Loucy (cell line): ENCODE results near the gene CYFIP1.

Source experiments
- H2AFZ ChIP-seq: fragments of 200-600 bp; sonication (generic); 2 replicates; pipeline ENCODE4 v1.6.0; 2016; ENCODE audit warnings: antibody characterized with exemption, mild to moderate bottlenecking, low read length, moderate library complexity
- H3F3A ChIP-seq: fragments of 200-600 bp; 2 replicates; pipeline ENCODE4 v1.6.0; 2016; ENCODE audit warnings: antibody characterized with exemption, low read depth, mild to moderate bottlenecking
- H3K27me3 ChIP-seq: fragments of 200-600 bp; sonication (generic); 2 replicates; pipeline ENCODE4 v1.6.1; 2014; ENCODE audit warnings: low read length, mild to moderate bottlenecking; ENCODE audit not compliant: insufficient read depth, poor library complexity, severe bottlenecking
- H3K36me3 ChIP-seq: fragments of 200-600 bp; sonication (generic); 2 replicates; pipeline ENCODE4 v1.6.1; 2016; ENCODE audit warnings: low read length; ENCODE audit not compliant: insufficient read depth
- H3K4me1 ChIP-seq: fragments of 200-600 bp; sonication (generic); 2 replicates; pipeline ENCODE4 v1.5.1; 2014; ENCODE audit warnings: low read length, mild to moderate bottlenecking; ENCODE audit not compliant: insufficient read depth, poor library complexity, severe bottlenecking
- H3K4me2 ChIP-seq: fragments of 200-600 bp; sonication (generic); 2 replicates; pipeline ENCODE4 v1.6.0; 2014; ENCODE audit warnings: antibody characterized with exemption, low read length, low read depth, mild to moderate bottlenecking; ENCODE audit not compliant: poor library complexity, severe bottlenecking
- H3K4me3 ChIP-seq: fragments of 200-600 bp; sonication (generic); 2 replicates; pipeline ENCODE4 v1.5.1; 2014; ENCODE audit warnings: low read length, mild to moderate bottlenecking, mixed read lengths; ENCODE audit not compliant: poor library complexity, severe bottlenecking
- H3K79me2 ChIP-seq: fragments of 200-600 bp; sonication (generic); 2 replicates; pipeline ENCODE4 v1.6.1; 2014; ENCODE audit warnings: low read length; ENCODE audit not compliant: insufficient read depth
- H3K9ac ChIP-seq: fragments of 200-600 bp; sonication (generic); 2 replicates; pipeline ENCODE4 v1.6.0; 2014; ENCODE audit warnings: mild to moderate bottlenecking, low read depth, low read length, moderate library complexity; ENCODE audit not compliant: poor library complexity, severe bottlenecking
- H3K9me2 ChIP-seq: fragments of 200-600 bp; sonication (generic); replicated peaks from 2 replicates; pipeline ENCODE4 v1.6.1; 2016; ENCODE audit warnings: low read depth, low read length, mixed read lengths
- H3K9me3 ChIP-seq: fragments of 200-600 bp; sonication (generic); 2 replicates; pipeline ENCODE4 v1.6.1; 2014; ENCODE audit warnings: mild to moderate bottlenecking, antibody characterized with exemption, low read length, low read depth; ENCODE audit not compliant: insufficient read depth
- H4K20me1 ChIP-seq: fragments of 200-600 bp; sonication (generic); 2 replicates; pipeline ENCODE4 v1.6.0; 2014; ENCODE audit warnings: antibody characterized with exemption, low read length, mild to moderate bottlenecking; ENCODE audit not compliant: insufficient read depth, poor library complexity, severe bottlenecking
- EZH2phosphoT487 ChIP-seq: fragments of 200-600 bp; IDR thresholded peaks from 2 replicates; pipeline ENCODE4 v1.6.1; 2018; ENCODE audit warnings: antibody characterized with exemption, mild to moderate bottlenecking, moderate library complexity, borderline replicate concordance
- TF ChIP-seq, protein P1 (sequence below): fragments of 200-600 bp; sonication (generic); conservative IDR thresholded peaks from 2 replicates; pipeline ENCODE4 v1.5.1; 2014; ENCODE audit warnings: mild to moderate bottlenecking, antibody characterized with exemption, low read length

CYFIP1 gene

DNA sequence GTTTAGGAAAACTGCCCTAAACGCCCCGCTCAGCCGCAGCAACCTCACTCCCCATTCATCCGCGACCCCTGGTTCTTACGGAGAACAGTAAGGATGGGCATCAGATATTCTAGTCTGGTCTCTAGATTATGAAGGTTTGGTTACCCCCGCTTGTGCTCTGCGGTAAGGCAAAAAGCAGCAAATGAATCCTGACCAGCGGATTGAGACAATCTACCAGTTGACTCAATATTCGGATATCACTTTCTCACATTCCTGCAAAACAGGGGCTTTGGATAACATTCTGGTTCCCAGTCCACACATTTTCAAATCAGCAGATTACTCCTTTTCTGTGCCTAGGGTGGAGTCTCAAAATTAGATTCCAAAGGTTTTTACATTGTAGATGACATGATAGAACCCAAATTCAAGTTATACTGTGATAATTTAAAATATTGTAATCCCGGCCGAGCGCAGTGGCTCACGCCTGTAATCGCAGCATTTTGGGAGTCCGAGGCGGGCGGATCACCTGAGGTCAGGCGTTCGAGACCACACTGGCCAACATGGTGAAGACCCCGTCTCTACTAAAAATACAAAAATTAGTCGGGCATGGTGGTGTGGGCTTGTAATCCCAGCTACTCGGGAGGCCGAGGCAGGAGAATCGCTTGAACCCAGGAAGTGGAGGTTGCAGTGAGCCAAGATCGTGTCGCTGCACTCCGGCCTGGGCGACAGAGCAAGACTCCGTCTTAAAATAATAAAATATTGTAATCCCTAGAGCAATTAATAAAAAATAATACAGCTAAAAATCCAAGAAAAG lies 1.1 kb upstream of the CYFIP1 start:
- Histone ChIP-seq H3K27me3 (peaks cover 13% of the 10 kb centered on the region), H4K20me1 (peaks cover 4% of the 10 kb centered on the region), H3K36me3 (no peaks in the 10 kb centered on the region), H3K9me2 (no peaks in the 10 kb centered on the region), H3K4me2 (no peak overlapping the region), H3K4me1 (peaks cover 7% of the 10 kb centered on the region), H3K9me3 (no peaks in the 10 kb centered on the region), H2AFZ (peak overlapping the region; percentile 75; the same call in 1 of the 2 replicates), H3K4me3 (peak overlapping the region; percentile 79), H3K9ac (no peak overlapping the region), H3F3A (no peaks in the 10 kb centered on the region), H3K79me2 (peaks cover 5% of the 10 kb centered on the region; the same call in 1 of the 2 replicates)
- TF ChIP-seq EZH2phosphoT487, result no peak
- TF ChIP-seq, protein P1, sequence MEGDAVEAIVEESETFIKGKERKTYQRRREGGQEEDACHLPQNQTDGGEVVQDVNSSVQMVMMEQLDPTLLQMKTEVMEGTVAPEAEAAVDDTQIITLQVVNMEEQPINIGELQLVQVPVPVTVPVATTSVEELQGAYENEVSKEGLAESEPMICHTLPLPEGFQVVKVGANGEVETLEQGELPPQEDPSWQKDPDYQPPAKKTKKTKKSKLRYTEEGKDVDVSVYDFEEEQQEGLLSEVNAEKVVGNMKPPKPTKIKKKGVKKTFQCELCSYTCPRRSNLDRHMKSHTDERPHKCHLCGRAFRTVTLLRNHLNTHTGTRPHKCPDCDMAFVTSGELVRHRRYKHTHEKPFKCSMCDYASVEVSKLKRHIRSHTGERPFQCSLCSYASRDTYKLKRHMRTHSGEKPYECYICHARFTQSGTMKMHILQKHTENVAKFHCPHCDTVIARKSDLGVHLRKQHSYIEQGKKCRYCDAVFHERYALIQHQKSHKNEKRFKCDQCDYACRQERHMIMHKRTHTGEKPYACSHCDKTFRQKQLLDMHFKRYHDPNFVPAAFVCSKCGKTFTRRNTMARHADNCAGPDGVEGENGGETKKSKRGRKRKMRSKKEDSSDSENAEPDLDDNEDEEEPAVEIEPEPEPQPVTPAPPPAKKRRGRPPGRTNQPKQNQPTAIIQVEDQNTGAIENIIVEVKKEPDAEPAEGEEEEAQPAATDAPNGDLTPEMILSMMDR, result no peak

DNA sequence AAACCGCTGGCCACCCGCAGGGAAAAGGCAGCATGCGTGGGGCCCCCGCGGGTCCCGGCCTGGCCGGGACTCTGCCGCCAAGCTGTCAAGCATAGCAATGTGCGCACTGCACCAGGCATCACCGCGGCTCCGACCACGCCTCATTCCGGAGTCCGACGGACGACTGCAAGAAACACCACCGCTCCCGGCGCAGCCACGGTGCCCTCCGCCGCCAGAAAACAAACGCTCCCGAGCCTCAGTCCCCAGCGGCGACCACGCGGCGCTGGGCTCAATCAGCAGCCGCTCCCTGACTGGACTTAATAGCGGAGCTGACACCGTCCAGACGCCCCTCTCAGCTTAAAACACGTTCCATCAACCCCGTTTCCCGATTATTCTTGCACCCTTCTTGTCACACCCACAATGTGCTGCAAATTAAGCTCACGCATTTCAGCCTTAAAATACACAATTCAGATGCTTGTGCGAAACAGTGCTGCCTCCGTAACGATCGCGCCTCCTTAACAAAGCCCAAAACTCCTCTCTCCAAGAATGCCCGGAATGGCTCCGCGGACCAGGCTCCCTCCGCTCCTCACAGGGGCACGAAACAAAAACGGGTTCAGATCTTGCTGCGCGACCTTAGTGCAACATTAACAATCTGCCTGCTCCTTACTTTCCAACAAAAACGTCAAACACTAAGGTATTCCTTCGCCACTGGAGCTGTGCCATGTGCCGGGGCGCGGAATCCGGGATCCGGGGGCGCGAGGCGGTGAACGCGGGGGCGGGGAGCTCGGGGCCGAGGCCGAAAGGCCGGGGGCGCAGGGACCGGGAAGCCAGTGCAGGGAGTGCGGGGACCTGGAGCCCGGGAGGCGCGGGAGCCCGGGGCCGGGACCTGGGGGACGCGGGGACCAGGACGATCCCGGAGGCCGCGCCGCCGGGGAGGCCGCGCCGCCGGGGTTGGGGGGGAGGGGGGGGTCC lies 655 bp downstream of the CYFIP1 start:
- peak overlapping the region; percentile 95 for H3K4me2 ChIP-seq

DNA sequence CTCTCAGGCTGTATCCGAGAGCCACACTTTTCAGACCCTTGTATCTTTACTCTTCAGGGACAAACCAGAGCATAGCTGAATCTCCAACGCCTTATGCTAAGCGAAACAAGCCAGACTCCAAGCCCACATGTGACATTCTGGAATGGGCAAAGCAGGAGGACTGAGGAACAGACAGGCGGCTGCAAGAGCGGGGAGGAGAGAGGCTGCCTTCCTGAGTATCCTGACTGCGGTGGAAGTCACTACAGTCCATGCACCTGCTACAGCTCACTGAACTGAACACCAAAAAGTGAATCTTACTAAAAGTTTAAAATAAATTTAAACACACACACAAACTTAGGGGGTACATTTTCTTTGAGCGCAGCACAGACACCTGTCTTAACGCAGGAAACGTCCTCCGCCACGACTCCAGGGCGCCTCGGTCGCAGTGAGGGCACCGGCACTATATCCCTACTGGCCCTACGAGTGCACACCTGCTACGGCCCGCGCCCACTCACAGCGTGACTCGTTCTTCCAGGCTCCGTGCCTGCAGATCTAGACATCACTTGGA lies 1.4 kb downstream of the CYFIP1 start:
- H3K27me3 ChIP-seq, result peaks cover 13% of the 10 kb centered on the region
- no peak overlapping the region for H3K9ac ChIP-seq
- H2AFZ ChIP-seq, result 0 out of 2 replicates have a peak overlapping the region, but pooled peaks have one; percentile 97
- H3K4me3 ChIP-seq, result peak overlapping the region; percentile 79
- no peaks in the 10 kb centered on the region for H3K9me2 ChIP-seq
- H4K20me1 ChIP-seq, result peaks cover 4% of the 10 kb centered on the region
- peak overlapping the region; percentile 95 for H3K4me2 ChIP-seq
- TF ChIP-seq, protein P1, result no peak
- TF ChIP-seq EZH2phosphoT487, result no peak
- no peaks in the 10 kb centered on the region for H3F3A ChIP-seq
- no peaks in the 10 kb centered on the region for H3K36me3 ChIP-seq
- H3K79me2 ChIP-seq, result peaks cover 5% of the 10 kb centered on the region; the same call in 1 of the 2 replicates
- H3K4me1 ChIP-seq, result peaks cover 7% of the 10 kb centered on the region
- no peaks in the 10 kb centered on the region for H3K9me3 ChIP-seq

More for the DNA sequence above, 655 bp downstream of the CYFIP1 start:
- Histone ChIP-seq H3K9ac (peak overlapping the region; percentile 66), H3K9me2 (no peaks in the 10 kb centered on the region), H3K36me3 (no peaks in the 10 kb centered on the region), H2AFZ (peak overlapping the region; percentile 97), H3K27me3 (peaks cover 13% of the 10 kb centered on the region), H3K4me1 (peaks cover 7% of the 10 kb centered on the region), H3F3A (no peaks in the 10 kb centered on the region), H3K4me3 (peak overlapping the region; percentile 79), H3K79me2 (peaks cover 5% of the 10 kb centered on the region; the same call in 1 of the 2 replicates), H3K9me3 (no peaks in the 10 kb centered on the region), H4K20me1 (peaks cover 4% of the 10 kb centered on the region)
- TF ChIP-seq, protein P1, result no peak
- TF ChIP-seq EZH2phosphoT487, result no peak
